Ureter (tissue), 1 donor: ENCODE results near the gene KCNB1. TPM values are rescaled to one million over a fixed set of nuclear protein-coding genes. Genes with fewer than 3 reads are reported as not detected.

ENCODE experiments used
- DNase-seq: peaks from one replicate; pipeline ENCODE4 v3.0.0-alpha.2; 2020; ENCODE audit warnings: low spot score
- total RNA-seq: library from RNA; stranded (reverse); gene quantifications from one replicate; pipeline ENCODE4 v1.2.4, GENCODE V29; 2023
- donor health status: DM: yes; HTN: yes; CAD: no.

The KCNB1 gene
- total RNA-seq, 1 donor from 2014 or later = 1.6 TPM

- no peak for DNase-seq
Measured at GRCh38 chr20:49469060-49469459, 13.4 kb downstream of the KCNB1 start.

GRCh38 chr20:49468412-49468811 lies 14.1 kb downstream of the KCNB1 start:
- no peak for DNase-seq

GRCh38 chr20:49466114-49466912 lies 16.2 kb downstream of the KCNB1 start:
- DNase-seq = no peak

- no peak for DNase-seq
Measured at GRCh38 chr20:49464556-49464955, 17.9 kb downstream of the KCNB1 start.

GRCh38 chr20:49462626-49463025 lies 19.8 kb downstream of the KCNB1 start:
- no peak for DNase-seq

GRCh38 chr20:49461894-49462620 lies 20.4 kb downstream of the KCNB1 start:
- no peak for DNase-seq

GRCh38 chr20:49460916-49461315 lies 21.6 kb downstream of the KCNB1 start:
- DNase-seq = no peak

- no peak for DNase-seq
Measured at GRCh38 chr20:49460131-49460530, 22.3 kb downstream of the KCNB1 start.

- DNase-seq = no peak
Measured at GRCh38 chr20:49459684-49460083, 22.8 kb downstream of the KCNB1 start.

GRCh38 chr20:49457444-49457843 lies 25.0 kb downstream of the KCNB1 start:
- DNase-seq = no peak

GRCh38 chr20:49456646-49457045 lies 25.8 kb downstream of the KCNB1 start:
- DNase-seq = no peak

- DNase-seq = no peak
Measured at GRCh38 chr20:49455691-49456090, 26.8 kb downstream of the KCNB1 start.

GRCh38 chr20:49452011-49452482 lies 30.4 kb downstream of the KCNB1 start:
- no peak for DNase-seq

- no peak for DNase-seq
Measured at GRCh38 chr20:49450281-49450721, 32.2 kb downstream of the KCNB1 start.

- DNase-seq = no peak
Measured at GRCh38 chr20:49448917-49449316, 33.6 kb downstream of the KCNB1 start.

GRCh38 chr20:49447946-49448809 lies 34.3 kb downstream of the KCNB1 start:
- peak; percentile 52 for DNase-seq

GRCh38 chr20:49447364-49447763 lies 35.1 kb downstream of the KCNB1 start:
- DNase-seq = no peak

GRCh38 chr20:49446808-49447207 lies 35.7 kb downstream of the KCNB1 start:
- peak; percentile 85 for DNase-seq

GRCh38 chr20:49446080-49446479 lies 36.4 kb downstream of the KCNB1 start:
- no peak for DNase-seq

- no peak for DNase-seq
Measured at GRCh38 chr20:49445176-49445575, 37.3 kb downstream of the KCNB1 start.

GRCh38 chr20:49444553-49444990 lies 37.9 kb downstream of the KCNB1 start:
- DNase-seq = no peak

- no peak for DNase-seq
Measured at GRCh38 chr20:49437057-49437456, 45.4 kb downstream of the KCNB1 start.
